Mucosa of gallbladder (tissue), 1 donor: ENCODE measurements around the gene GRK3. TPM values are rescaled to one million over a fixed set of nuclear protein-coding genes. Genes with fewer than 3 reads are reported as not detected.

ENCODE experiments used
- DNase-seq: peaks from one replicate; pipeline ENCODE4 v3.0.0-alpha.2; 2020; ENCODE audit warnings: low spot score
- total RNA-seq: library from RNA; stranded (reverse); gene quantifications from one replicate; pipeline ENCODE4 v1.2.1, GENCODE V29; 2021
- donor health status: DM: no; HTN: no; CAD: no.

Gene GRK3
- total RNA-seq, 1 donor from 2014 or later, result 7.3 TPM

GRCh38 chr22:25759825-25760231, 195.4 kb downstream of the GRK3 start:
- no peak for DNase-seq

DNA sequence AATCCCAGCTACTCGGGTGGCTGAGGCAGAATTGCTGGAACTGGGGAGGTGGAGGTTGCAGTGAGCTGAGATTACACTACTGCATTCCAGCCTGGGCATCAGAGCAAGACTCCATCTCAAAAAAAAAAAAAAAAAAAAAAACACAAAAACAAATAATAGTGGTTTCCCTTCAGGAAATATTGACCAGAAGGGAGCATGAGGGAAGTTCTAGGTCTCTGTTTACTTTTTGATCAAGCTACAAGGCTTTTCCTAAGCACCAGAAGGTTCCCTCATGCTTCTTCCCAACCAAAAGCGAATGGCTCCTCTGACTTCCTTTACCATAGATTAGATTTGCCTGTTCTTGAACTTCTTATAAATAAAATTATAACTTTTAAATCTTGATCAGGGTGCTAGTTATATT, 195.8 kb downstream of the GRK3 start:
- no peak for DNase-seq

DNA sequence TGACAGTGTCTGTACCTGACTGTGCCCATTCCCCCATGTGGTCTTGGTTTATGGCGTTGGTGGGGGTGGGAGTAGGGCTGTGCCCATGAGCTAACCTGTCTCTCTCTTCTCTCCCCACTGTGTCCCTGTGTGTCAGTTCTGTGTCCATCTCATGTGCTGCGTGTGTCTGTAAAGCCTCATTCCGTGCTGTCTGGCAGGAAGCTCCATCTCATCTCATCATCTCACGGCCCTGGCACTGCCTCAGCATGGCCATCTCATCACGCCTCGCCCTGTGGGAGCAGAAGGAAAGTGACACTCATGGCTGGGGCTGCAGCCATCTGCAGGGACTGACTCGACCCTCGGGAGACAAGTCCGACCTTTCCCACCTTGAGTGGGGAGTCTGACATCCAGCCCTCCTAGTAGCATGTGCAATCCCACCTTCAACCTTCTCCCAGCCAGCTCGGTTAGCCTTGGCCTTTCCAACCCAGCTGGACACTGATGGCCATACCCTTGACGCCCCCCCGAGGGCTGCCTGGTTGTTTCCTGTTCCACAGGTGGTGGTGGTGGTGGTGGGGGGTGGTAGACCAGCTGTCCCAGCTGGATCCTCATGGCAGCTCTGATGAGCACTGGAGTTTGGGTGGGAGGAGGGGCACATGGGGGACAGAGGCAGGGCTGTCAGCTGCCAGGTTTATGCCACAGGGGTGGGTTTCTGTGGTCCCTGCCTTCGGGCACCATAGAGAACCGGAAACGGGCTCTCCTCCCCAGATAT, 196.5 kb downstream of the GRK3 start:
- DNase-seq, result no peak

GRCh38 chr22:25762147-25762546, 197.7 kb downstream of the GRK3 start:
- no peak for DNase-seq

DNA sequence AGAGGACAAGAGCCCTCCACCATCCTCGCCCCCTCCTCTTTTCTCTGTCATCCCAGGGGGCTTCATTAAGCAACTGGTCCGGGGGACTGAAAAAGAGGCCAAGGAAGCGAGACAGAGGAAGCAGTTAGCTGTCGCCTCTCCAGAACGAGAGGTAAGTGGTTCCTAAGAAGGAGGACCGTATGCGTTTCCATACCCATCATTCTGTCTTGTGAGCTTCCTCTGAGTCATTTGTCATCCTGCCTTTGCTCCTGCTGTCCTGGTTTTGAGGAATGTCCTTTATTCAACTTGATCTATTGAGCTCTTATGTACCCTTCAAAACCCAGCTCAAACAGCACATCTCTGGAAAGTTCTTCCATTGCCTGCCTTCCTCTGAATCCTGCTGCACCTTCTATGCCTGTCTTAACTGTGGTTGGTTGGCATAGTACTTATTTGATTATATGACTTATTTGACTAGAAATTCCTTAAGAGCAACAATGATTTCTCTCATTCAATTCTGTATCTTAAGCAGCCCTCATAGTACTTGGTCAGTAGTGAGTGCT, 198.8 kb downstream of the GRK3 start:
- no peak for DNase-seq

DNA sequence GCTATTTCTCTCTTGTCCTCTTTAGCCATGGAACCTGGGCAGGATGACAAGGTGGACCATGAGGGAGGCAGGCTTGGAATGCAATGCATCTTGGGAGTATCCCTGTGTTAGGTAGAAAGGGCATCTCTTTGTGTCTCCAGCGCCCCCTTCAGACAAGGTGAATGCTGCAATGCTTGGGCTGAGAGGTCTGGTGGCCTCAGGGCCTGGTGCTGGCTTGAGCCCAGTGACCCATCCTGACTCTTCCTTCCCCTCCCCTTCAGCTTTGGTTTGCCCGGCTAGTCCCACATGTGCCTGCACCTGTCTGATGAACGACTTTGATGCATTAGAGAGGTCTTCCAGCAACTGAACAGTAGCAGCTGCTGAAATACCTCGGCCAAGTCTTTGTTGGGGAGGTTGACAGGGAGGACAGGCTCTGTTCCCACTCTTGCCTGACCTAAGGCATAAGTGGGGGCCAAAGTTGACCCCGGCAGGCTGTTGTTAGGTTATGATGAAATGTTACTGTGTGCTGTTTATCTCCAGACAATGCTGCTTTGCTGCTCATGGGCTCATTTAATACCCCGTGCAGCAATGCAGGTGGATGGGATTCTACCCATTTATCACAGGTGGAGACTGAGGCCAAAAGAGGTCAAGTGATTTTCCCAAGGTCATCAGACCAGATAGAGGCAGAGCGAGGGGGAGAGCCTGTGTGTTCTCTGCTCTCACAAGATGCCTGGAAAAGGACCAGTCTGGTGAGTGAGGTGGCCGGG, 200.0 kb downstream of the GRK3 start:
- no peak for DNase-seq

GRCh38 chr22:25765016-25765367, 200.5 kb downstream of the GRK3 start:
- no peak for DNase-seq

GRCh38 chr22:25765801-25766200, 201.3 kb downstream of the GRK3 start:
- DNase-seq, result no peak

- no peak for DNase-seq
Measured at GRCh38 chr22:25766418-25766817, 201.9 kb downstream of the GRK3 start.

GRCh38 chr22:25770333-25770732, 205.9 kb downstream of the GRK3 start:
- DNase-seq, result no peak

GRCh38 chr22:25772288-25772687, 207.8 kb downstream of the GRK3 start:
- DNase-seq, result no peak

DNA sequence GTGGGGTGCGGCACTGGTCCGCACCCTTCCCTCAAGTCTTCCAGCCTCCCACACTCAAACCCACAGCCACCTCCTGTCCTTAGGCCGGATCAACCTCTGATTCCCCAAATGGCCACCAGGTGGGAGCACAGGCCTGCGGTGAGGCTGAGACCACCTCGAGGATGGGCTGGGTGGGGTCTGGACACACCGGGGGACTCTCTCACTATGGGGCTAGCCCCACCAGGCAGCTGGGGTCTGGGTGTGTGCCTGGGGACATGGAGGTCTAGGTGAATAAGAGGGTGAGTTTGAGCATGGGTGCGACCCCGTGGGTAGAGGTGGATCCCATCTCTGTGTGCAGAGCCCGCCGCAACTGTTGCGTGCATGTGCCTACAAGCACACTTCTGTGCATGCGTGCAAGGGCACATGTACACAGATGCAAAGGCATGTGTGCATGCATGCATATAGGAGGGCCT, 210.1 kb downstream of the GRK3 start:
- no peak for DNase-seq

- DNase-seq, result no peak
Measured at GRCh38 chr22:25775531-25775930, 211.1 kb downstream of the GRK3 start.

- DNase-seq, result no peak
Measured at GRCh38 chr22:25777411-25777810, 212.9 kb downstream of the GRK3 start.

DNA sequence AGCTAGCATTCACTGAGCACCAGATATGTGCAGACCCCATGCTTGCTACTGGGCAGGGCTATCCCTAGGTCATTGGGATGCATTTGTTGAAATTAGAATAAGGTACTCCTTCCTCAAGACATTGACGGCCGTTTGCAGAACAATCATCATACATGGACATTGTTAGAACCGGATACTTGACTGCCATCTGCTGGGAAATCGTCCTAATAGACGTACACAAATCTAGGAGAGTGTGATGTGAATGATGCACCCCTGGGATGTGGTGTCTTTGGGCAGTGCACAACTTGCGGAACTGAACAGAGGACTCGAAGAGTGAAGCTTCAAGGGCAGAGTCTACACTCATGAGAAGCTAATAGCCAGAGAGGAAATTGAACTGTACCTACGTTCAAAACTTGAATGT, 213.4 kb downstream of the GRK3 start:
- no peak for DNase-seq

Other genes starting within 250 kb of the GRK3 start
- 0.06 TPM for gene MYO18B, start 177.5 kb downstream of the GRK3 start, total RNA-seq